DOHH2 (cell line): ENCODE measurements around the gene FKTN.

Source experiments
- H3F3A ChIP-seq: fragments of 200-600 bp; sonication (generic), shearing (Covaris generic); 2 replicates; pipeline ENCODE4 v1.6.0; 2016; ENCODE audit warnings: antibody characterized with exemption, mild to moderate bottlenecking; ENCODE audit not compliant: control insufficient read depth, insufficient read depth
- H3K27ac ChIP-seq: fragments of 200-600 bp; sonication (generic); 2 replicates; pipeline ENCODE4 v1.5.1; 2014; ENCODE audit warnings: low read depth, mild to moderate bottlenecking, low read length, moderate library complexity
- H3K27me3 ChIP-seq: fragments of 200-600 bp; sonication (generic); 2 replicates; pipeline ENCODE4 v1.6.1; 2014; ENCODE audit warnings: mild to moderate bottlenecking, low read length, mixed read lengths; ENCODE audit not compliant: control insufficient read depth
- H3K36me3 ChIP-seq: fragments of 200-600 bp; sonication (generic); 2 replicates; pipeline ENCODE4 v1.6.1; 2014; ENCODE audit warnings: mild to moderate bottlenecking, low read length, moderate library complexity, mixed read lengths; ENCODE audit not compliant: control insufficient read depth
- H3K4me1 ChIP-seq: fragments of 200-600 bp; sonication (generic); 2 replicates; pipeline ENCODE4 v1.6.1; 2014; ENCODE audit warnings: mild to moderate bottlenecking, low read length, mixed read lengths; ENCODE audit not compliant: control insufficient read depth
- H3K4me2 ChIP-seq: fragments of 200-600 bp; sonication (generic); 2 replicates; pipeline ENCODE4 v1.6.0; 2014; ENCODE audit warnings: mild to moderate bottlenecking, low read length, moderate library complexity
- H3K4me3 ChIP-seq: fragments of 200-600 bp; sonication (generic); 2 replicates; pipeline ENCODE4 v1.5.1; 2014; ENCODE audit warnings: mild to moderate bottlenecking, low read length, mixed read lengths
- H3K79me2 ChIP-seq: fragments of 200-600 bp; sonication (generic); 2 replicates; pipeline ENCODE4 v1.6.1; 2014; ENCODE audit warnings: mild to moderate bottlenecking, low read length, mixed read lengths; ENCODE audit not compliant: control insufficient read depth
- H3K9me2 ChIP-seq: fragments of 200-600 bp; sonication (generic); replicated peaks from 2 replicates; pipeline ENCODE4 v1.6.1; 2014; ENCODE audit warnings: mild to moderate bottlenecking, low read length, mixed read lengths; ENCODE audit not compliant: control insufficient read depth
- H3K9me3 ChIP-seq: fragments of 200-600 bp; sonication (generic); 2 replicates; pipeline ENCODE4 v1.6.1; 2014; ENCODE audit warnings: antibody characterized with exemption, low read length, mixed read lengths; ENCODE audit not compliant: control insufficient read depth, insufficient read depth
- H4K20me1 ChIP-seq: fragments of 200-600 bp; sonication (generic); 2 replicates; pipeline ENCODE4 v1.6.0; 2014; ENCODE audit warnings: low read depth, mild to moderate bottlenecking, antibody characterized with exemption, low read length, moderate library complexity; ENCODE audit not compliant: control insufficient read depth, insufficient read depth
- EZH2phosphoT487 ChIP-seq: fragments of 200-600 bp; sonication (generic); IDR thresholded peaks from 2 replicates; pipeline ENCODE4 v1.6.1; 2017; ENCODE audit warnings: borderline replicate concordance, mild to moderate bottlenecking, antibody characterized with exemption, low read length, moderate library complexity, mixed read lengths
- TF ChIP-seq, protein P1 (sequence below): fragments of 200-600 bp; sonication (generic); IDR thresholded peaks from one replicate; pipeline ENCODE4 v1.5.1; 2014; ENCODE audit warnings: antibody characterized with exemption, mild to moderate bottlenecking, low read depth, low read length; ENCODE audit not compliant: poor library complexity, severe bottlenecking

Gene FKTN

DNA sequence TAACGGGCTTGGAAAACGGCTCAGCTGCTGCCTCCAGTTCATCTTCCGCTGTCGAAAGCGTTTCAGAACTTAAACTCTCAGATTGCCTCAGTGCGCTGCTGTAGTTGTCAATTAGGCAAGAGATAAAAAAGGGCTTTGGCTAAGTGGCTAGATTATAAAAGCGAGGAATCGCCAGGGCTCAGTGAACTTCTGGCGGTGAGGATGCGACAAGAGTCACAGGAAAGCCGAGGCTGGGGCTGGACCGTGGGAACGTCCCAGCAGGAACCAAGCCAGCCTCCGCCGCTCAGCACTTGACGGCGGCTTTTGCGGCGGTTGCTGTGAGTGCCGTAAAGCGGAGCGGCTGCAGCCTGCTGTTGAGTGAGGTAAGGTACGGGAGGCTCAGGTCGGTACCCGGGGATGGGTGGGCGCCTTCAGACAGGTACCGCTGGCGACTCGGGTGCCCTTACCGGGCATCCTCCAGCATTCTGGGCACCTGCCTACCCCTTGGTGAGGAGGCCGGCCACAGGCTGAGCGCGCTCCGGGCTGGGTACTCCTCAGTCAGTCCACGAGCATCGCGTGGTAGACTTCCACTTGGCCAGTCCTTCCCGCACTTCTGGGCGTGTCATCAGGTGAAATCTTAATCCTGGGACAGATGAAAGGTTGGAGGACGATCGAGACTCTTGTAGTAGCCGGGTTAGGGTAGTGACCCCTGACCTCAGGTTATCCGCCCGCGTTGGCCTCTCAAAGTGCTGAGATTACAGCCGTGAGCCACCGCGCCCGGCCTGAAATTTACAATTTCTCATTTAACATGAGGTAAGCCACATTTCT, at the start of gene FKTN:
Gene FKTN (plus strand): TSS at position 328 of the 807 bp plus-strand sequence. CDS start 16,902 bp downstream, outside the sequence.
- Histone ChIP-seq H3K4me3 (peak within 1 kb of the TSS; percentile 94), H3K27ac (no peak within 1 kb of the TSS; the same call in 1 of the 2 replicates), H3K36me3 (peaks cover 18% of the 10 kb centered on the region), H3K9me3 (peaks cover 13% of the 10 kb centered on the region), H4K20me1 (no peaks in the 10 kb centered on the region), H3F3A (peaks cover 5% of the 10 kb centered on the region; the same call in 1 of the 2 replicates), H3K9me2 (no peaks in the 10 kb centered on the region), H3K79me2 (peaks cover 27% of the 10 kb centered on the region), H3K27me3 (no peaks in the 10 kb centered on the region), H3K4me1 (peaks cover 13% of the 10 kb centered on the region), H3K4me2 (peak within 1 kb of the TSS; percentile 86)
- no peak for TF ChIP-seq EZH2phosphoT487
- TF ChIP-seq, protein P1, sequence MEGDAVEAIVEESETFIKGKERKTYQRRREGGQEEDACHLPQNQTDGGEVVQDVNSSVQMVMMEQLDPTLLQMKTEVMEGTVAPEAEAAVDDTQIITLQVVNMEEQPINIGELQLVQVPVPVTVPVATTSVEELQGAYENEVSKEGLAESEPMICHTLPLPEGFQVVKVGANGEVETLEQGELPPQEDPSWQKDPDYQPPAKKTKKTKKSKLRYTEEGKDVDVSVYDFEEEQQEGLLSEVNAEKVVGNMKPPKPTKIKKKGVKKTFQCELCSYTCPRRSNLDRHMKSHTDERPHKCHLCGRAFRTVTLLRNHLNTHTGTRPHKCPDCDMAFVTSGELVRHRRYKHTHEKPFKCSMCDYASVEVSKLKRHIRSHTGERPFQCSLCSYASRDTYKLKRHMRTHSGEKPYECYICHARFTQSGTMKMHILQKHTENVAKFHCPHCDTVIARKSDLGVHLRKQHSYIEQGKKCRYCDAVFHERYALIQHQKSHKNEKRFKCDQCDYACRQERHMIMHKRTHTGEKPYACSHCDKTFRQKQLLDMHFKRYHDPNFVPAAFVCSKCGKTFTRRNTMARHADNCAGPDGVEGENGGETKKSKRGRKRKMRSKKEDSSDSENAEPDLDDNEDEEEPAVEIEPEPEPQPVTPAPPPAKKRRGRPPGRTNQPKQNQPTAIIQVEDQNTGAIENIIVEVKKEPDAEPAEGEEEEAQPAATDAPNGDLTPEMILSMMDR = no peak

DNA sequence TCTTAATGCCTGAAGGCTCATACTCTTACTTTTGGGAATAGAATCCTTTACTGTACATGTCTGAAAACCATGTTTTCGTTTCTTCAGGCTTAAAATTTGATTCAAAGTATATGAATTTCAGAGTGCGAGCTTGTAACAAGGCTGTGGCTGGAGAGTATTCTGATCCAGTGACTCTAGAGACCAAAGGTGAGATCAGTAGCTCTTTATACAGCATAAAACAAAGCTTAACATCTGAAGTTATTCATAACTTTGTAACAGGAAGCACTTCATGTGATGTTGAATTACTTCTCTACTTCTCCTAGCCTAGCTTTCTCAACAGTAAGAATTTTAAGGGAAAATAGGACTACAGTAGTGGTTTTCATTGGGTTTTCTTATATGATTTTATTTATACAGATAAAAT, 49.4 kb upstream of the FKTN start:
- Histone ChIP-seq H3K4me1 (no peaks in the 10 kb centered on the region), H3K9me2 (no peaks in the 10 kb centered on the region), H3K27me3 (no peaks in the 10 kb centered on the region), H3F3A (no peaks in the 10 kb centered on the region), H3K4me2 (no peak overlapping the region), H4K20me1 (no peaks in the 10 kb centered on the region), H3K79me2 (no peaks in the 10 kb centered on the region), H3K27ac (no peak overlapping the region), H3K36me3 (no peaks in the 10 kb centered on the region), H3K9me3 (no peaks in the 10 kb centered on the region), H3K4me3 (no peak overlapping the region)
- TF ChIP-seq, protein P1 = no peak
- TF ChIP-seq EZH2phosphoT487 = no peak

DNA sequence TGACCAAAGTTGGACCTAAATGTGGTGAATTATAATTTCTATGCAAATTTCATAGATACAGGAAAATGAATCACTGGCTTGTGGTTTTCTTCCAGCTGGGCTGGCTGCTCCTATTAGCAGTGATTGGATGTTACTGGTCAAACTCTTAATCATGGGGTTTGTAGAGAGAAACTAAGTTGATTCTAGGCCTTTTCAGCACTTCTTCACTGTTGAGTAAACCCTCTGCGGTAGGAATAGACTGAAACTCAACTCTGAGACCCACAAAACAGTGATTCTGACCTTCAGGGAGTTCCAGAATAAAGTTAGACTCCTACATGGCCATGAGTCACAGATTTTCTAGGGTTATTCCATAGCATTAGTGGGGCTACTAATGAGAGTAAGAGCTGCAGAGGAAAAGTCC, 47.9 kb upstream of the FKTN start:
- Histone ChIP-seq H3K27me3 (no peaks in the 10 kb centered on the region), H4K20me1 (no peaks in the 10 kb centered on the region), H3K9me2 (no peaks in the 10 kb centered on the region), H3K79me2 (no peaks in the 10 kb centered on the region), H3K4me3 (no peak overlapping the region), H3K9me3 (no peaks in the 10 kb centered on the region), H3F3A (no peaks in the 10 kb centered on the region), H3K4me2 (no peak overlapping the region), H3K36me3 (no peaks in the 10 kb centered on the region), H3K27ac (no peak overlapping the region), H3K4me1 (no peaks in the 10 kb centered on the region)
- TF ChIP-seq, protein P1 = no peak
- TF ChIP-seq EZH2phosphoT487 = no peak
